Measurements from ENCODE around the gene USP16. TPM values are rescaled to one million over a fixed set of nuclear protein-coding genes. Genes with fewer than 3 reads are reported as not detected.

The USP16 gene
- total and polyA plus RNA-seq, 2 of the 13 experiments (the other 11 are each of a cell fraction or from before 2014, with no cell fraction given), result 16.5 to 46.9 TPM

GRCh38 chr21:29002442-29003144 lies 21.9 kb upstream of the USP16 start (continued):
- TF ChIP-seq ZBTB37 (CRISPR knock-in tag; IDR thresholded peaks at IDR 0.05) (no peak), ZNF570 (CRISPR knock-in tag; IDR thresholded peaks at IDR 0.05; ENCODE audit: borderline replicate concordance) (no peak), ZNF512B (CRISPR knock-in tag; IDR thresholded peaks at IDR 0.05; ENCODE audit: borderline replicate concordance) (no peak), ZNF12 (CRISPR knock-in tag; IDR thresholded peaks at IDR 0.05) (peak; percentile 14; the same call in 1 of the 2 replicates), MTA1 (CRISPR knock-in tag; IDR thresholded peaks at IDR 0.05; ENCODE audit: borderline replicate concordance) (peak; percentile 34; the same call in 1 of the 2 replicates), MED1 (CRISPR knock-in tag; IDR thresholded peaks at IDR 0.05) (peak; percentile 78), REPIN1 (CRISPR knock-in tag; IDR thresholded peaks at IDR 0.05; ENCODE audit: borderline replicate concordance, low read depth) (peak; percentile 83), ZNF124 (CRISPR knock-in tag; IDR thresholded peaks at IDR 0.05) (peak; percentile 78; the same call in 1 of the 2 replicates), HIC2 (CRISPR knock-in tag; IDR thresholded peaks at IDR 0.05; ENCODE audit: low read depth) (no peak), SRF (IDR thresholded peaks at IDR 0.05; ENCODE audit: low read depth, low read length) (no peak), SP5 (CRISPR knock-in tag; IDR thresholded peaks at IDR 0.05; ENCODE audit: borderline replicate concordance, low read depth) (no peak), NFAT5 (CRISPR knock-in tag; IDR thresholded peaks at IDR 0.05) (peak; percentile 85; the same call in 1 of the 2 replicates)

All from HepG2 (cell line).